HCT116 (cell line): ENCODE data around the gene SYNE4. TPM values are rescaled to one million over a fixed set of nuclear protein-coding genes. Genes with fewer than 3 reads are reported as not detected.

ENCODE experiments used
- ATAC-seq: fragments of 200-7000 bp; cut with Tn5 transposase; 2 replicates; pipeline ENCODE4 v1.9.1; 2020; ENCODE audit warnings: mild to moderate bottlenecking, moderate library complexity
- BruUV-seq: library from RNA; stranded (reverse); fragments of 400-500 nt; replicated peaks from 2 replicates; lab custom pipeline; 2021; lab: Mats Ljungman, UMichigan
- CTCF ChIA-PET: fragments of 300-600 bp; sonication (Branson Sonifier 250); formaldehyde crosslinking; loops from one replicate; lab custom pipeline; 2021; ENCODE audit warnings: antibody characterized with exemption; lab: Charles Lee
- POLR2A ChIA-PET: fragments of 300-600, 350-600 bp; sonication (Branson Sonifier 250); formaldehyde crosslinking; loops from one replicate; lab custom pipeline; 2021; ENCODE audit warnings: antibody characterized with exemption; lab: Charles Lee
- RAD21 ChIA-PET, 2 experiments: fragments of 300-600 bp; sonication (Branson Sonifier 250); formaldehyde crosslinking; loops; one replicate each; lab custom pipeline; 2023; ENCODE audit warnings: low total read pairs in 2 of 2; ENCODE audit not compliant: uncharacterized antibody in 2 of 2, unreplicated experiment in 2 of 2, low non-redundant PET in 1 of 2; lab: Charles Lee
- DNase-seq: peaks from one replicate; pipeline ENCODE4 v3.0.0-alpha.2; 2010; ENCODE audit warnings: low read depth, low spot score
- H2AFZ ChIP-seq: fragments of 200-600 bp; shearing (Covaris generic), sonication (generic); 2 replicates; pipeline ENCODE4 v1.6.1; 2017; ENCODE audit warnings: low read depth, mixed run types, mixed read lengths, antibody characterized with exemption, low read length; ENCODE audit not compliant: poor library complexity, severe bottlenecking
- H3K27ac ChIP-seq: 2 replicates; pipeline ENCODE4 v1.5.1; 2012; ENCODE audit warnings: low read depth, low read length
- H3K27me3 ChIP-seq: fragments of 200-600 bp; sonication (generic); 2 replicates; pipeline ENCODE4 v1.6.1; 2016; ENCODE audit warnings: mixed run types, low read length, mixed read lengths; ENCODE audit not compliant: insufficient read depth
- H3K36me3 ChIP-seq, 2 experiments: fragments of 200-500 bp in 1 of 2; fragments of 200-600 bp in 1 of 2; sonication (Bioruptor generic) in 1 of 2; sonication (generic) in 1 of 2; 2 replicates each; pipeline versions ENCODE4 v1.5.1 to v1.6.1; 2014 to 2016; ENCODE audit warnings: low read length in 2 of 2, inconsistent platforms in 1 of 2, mixed read lengths in 1 of 2, mixed run types in 1 of 2; ENCODE audit not compliant: insufficient read depth in 2 of 2, control insufficient read depth in 1 of 2
- H3K4me1 ChIP-seq, 2 experiments: fragments of 200-600 bp in 1 of 2; sonication (generic) in 1 of 2; 2 replicates each; pipeline versions ENCODE4 v1.5.1 to v1.6.1; 2012 to 2017; ENCODE audit warnings: low read length in 2 of 2, inconsistent platforms in 1 of 2, mild to moderate bottlenecking in 1 of 2, mixed read lengths in 1 of 2, mixed run types in 1 of 2, moderate library complexity in 1 of 2; ENCODE audit not compliant: insufficient read depth in 2 of 2, control insufficient read depth in 1 of 2
- H3K4me2 ChIP-seq: fragments of 200-600 bp; sonication (generic); 2 replicates; pipeline ENCODE4 v1.6.1; 2017; ENCODE audit warnings: mixed run types, low read length, mixed read lengths
- H3K4me3 ChIP-seq, 2 experiments: fragments of 200-600 bp in 1 of 2; sonication (generic) in 1 of 2; replicated peaks in 1 of 2; 2 replicates each; pipeline ENCODE4 v1.5.1; 2011 to 2016; ENCODE audit warnings: low read length in 2 of 2, control low read depth in 1 of 2, low read depth in 1 of 2, mild to moderate bottlenecking in 1 of 2, mixed read lengths in 1 of 2, mixed run types in 1 of 2
- H3K79me2 ChIP-seq: fragments of 200-600 bp; sonication (generic); 2 replicates; pipeline ENCODE4 v1.6.1; 2017; ENCODE audit warnings: mild to moderate bottlenecking, mixed run types, low read length, moderate library complexity, mixed read lengths; ENCODE audit not compliant: insufficient read depth
- H3K9ac ChIP-seq: fragments of 200-600 bp; sonication (generic); 2 replicates; pipeline ENCODE4 v1.6.1; 2016; ENCODE audit warnings: low read length, mixed read lengths
- H3K9me2 ChIP-seq: fragments of 200-600 bp; sonication (generic), shearing (Covaris generic); 2 replicates; pipeline ENCODE4 v1.6.1; 2017; ENCODE audit warnings: mixed run types, mild to moderate bottlenecking, moderate library complexity; ENCODE audit not compliant: insufficient read depth
- H3K9me3 ChIP-seq, 2 experiments: fragments of 200-500 bp in 1 of 2; fragments of 200-600 bp in 1 of 2; sonication (Bioruptor generic) in 1 of 2; sonication (generic) in 1 of 2; 2 replicates each; pipeline ENCODE4 v1.6.1; 2014 to 2017; ENCODE audit warnings: low read length in 2 of 2, mixed read lengths in 2 of 2, inconsistent platforms in 1 of 2, low read depth in 1 of 2, mild to moderate bottlenecking in 1 of 2, mixed run types in 1 of 2, moderate library complexity in 1 of 2; ENCODE audit not compliant: control insufficient read depth in 1 of 2, insufficient read depth in 1 of 2
- H4K20me1 ChIP-seq: fragments of 200-600 bp; sonication (generic), shearing (Covaris generic); 2 replicates; pipeline ENCODE4 v1.6.1; 2017; ENCODE audit warnings: mixed run types, mild to moderate bottlenecking, moderate library complexity; ENCODE audit not compliant: insufficient read depth
- CTCF ChIP-seq, 3 experiments: fragments of 200-600 bp in 1 of 3; sonication (generic) in 1 of 3; IDR thresholded peaks in 2 of 3; conservative IDR thresholded peaks in 1 of 3; 2 replicates each; pipeline ENCODE4 v1.5.1; 2012 to 2017; ENCODE audit warnings: low read depth in 2 of 3, low read length in 2 of 3, antibody characterized with exemption in 1 of 3, borderline replicate concordance in 1 of 3, control low read depth in 1 of 3, mild to moderate bottlenecking in 1 of 3, mixed read lengths in 1 of 3, mixed run types in 1 of 3, moderate library complexity in 1 of 3; ENCODE audit not compliant: insufficient read depth in 1 of 3
- ELF1 ChIP-seq: IDR thresholded peaks from 2 replicates; pipeline ENCODE4 v1.6.1; 2012; ENCODE audit warnings: low read depth, borderline replicate concordance
- EZH2 ChIP-seq: fragments of 200-600 bp; sonication (generic); IDR thresholded peaks from 2 replicates; pipeline ENCODE4 v1.6.1; 2017; ENCODE audit warnings: antibody characterized with exemption, mixed run types
- EZH2phosphoT487 ChIP-seq: fragments of 200-600 bp; IDR thresholded peaks from 2 replicates; pipeline ENCODE4 v1.6.1; 2018; ENCODE audit warnings: antibody characterized with exemption, borderline replicate concordance
- FOSL1 ChIP-seq: IDR thresholded peaks from 2 replicates; pipeline ENCODE4 v1.6.1; 2012; ENCODE audit warnings: low read depth
- JUND ChIP-seq: IDR thresholded peaks from 2 replicates; pipeline ENCODE4 v1.6.1; 2012
- RAD21 ChIP-seq: IDR thresholded peaks from 2 replicates; pipeline ENCODE4 v1.6.1; 2012; ENCODE audit warnings: low read depth, mild to moderate bottlenecking
- SP1 ChIP-seq: IDR thresholded peaks from 2 replicates; pipeline ENCODE4 v1.6.1; 2012; ENCODE audit warnings: low read depth
- SRF ChIP-seq: IDR thresholded peaks from 2 replicates; pipeline ENCODE4 v1.6.1; 2012; ENCODE audit warnings: low read depth
- ZBTB33 ChIP-seq: IDR thresholded peaks from 2 replicates; pipeline ENCODE4 v1.6.1; 2011; ENCODE audit warnings: mild to moderate bottlenecking, low read length, moderate library complexity; ENCODE audit not compliant: insufficient replicate concordance; ENCODE audit errors: extremely low read depth
- ZFX ChIP-seq: fragments of 450-650 bp; IDR thresholded peaks from 2 replicates; pipeline ENCODE4 v1.6.1; 2017
- ZNF274 ChIP-seq: fragments of 200-500 bp; sonication (Bioruptor generic); IDR thresholded peaks from 2 replicates; pipeline ENCODE4 v1.6.1; 2014; ENCODE audit warnings: mild to moderate bottlenecking, low read depth, low read length, inconsistent platforms
- intact Hi-C: fragments of 100-400 bp; cut with micrococcal nuclease; formaldehyde crosslinking; loops from 2 replicates; pipeline ENCODE4 v1.10.0; 2022
- total RNA-seq: library from RNA; stranded (reverse); gene quantifications from one replicate; pipeline ENCODE4 v1.2.1, GENCODE V29; 2021; ENCODE audit not compliant: unreplicated experiment

SYNE4 gene
- total RNA-seq, 1 experiment from 2014 or later, result 27.9 TPM

GRCh38 chr19:35990156-35990555, 18.5 kb downstream of the SYNE4 start:
- TF ChIP-seq EZH2phosphoT487 (no peak), ELF1 (no peak), RAD21 (no peak), FOSL1 (no peak)
- TF ChIP-seq, all 23 proteins: peak for 0
- Histone ChIP-seq H3K79me2 (no peaks in the 10 kb centered on the region; the same call in 1 of the 2 replicates), H3K27me3 (no peaks in the 10 kb centered on the region), H2AFZ (no peak overlapping the region), H3K36me3 (no peaks in the 10 kb centered on the region), H3K9me3 (no peaks in the 10 kb centered on the region), H3K9me2 (no peaks in the 10 kb centered on the region), H3K4me1 (peaks cover 12 to 27% of the 10 kb centered on the region in 2 experiments; a peak in 3 of 4 replicates), H4K20me1 (no peaks in the 10 kb centered on the region), H3K4me2 (no peak overlapping the region), H3K27ac (no peak overlapping the region), H3K9ac (no peak overlapping the region), H3K4me3 (no peak overlapping the region)
- no TSS peak for BruUV-seq
- intact Hi-C loops, result no loop called here
- ATAC-seq (no peak), DNase-seq (no peak)
- ChIA-PET CTCF (no interaction called here), POLR2A (no interaction called here), RAD21 (no interaction called here)

GRCh38 chr19:35988824-35989223, 19.8 kb downstream of the SYNE4 start:
- no TSS peak for BruUV-seq
- no peaks in the 10 kb centered on the region for H3K9me2 ChIP-seq
- RAD21 ChIA-PET, result no interaction called here
- intact Hi-C loops, result no loop called here
- TF ChIP-seq ELF1, result no peak
- TF ChIP-seq SP1, result no peak
- TF ChIP-seq ZFX, result no peak
- no peak for TF ChIP-seq JUND
- no peak for TF ChIP-seq FOSL1
- no peak for TF ChIP-seq ZNF274
- no peak for TF ChIP-seq CTCF (IDR thresholded peaks at IDR 0.05 in 2 of 3, conservative IDR thresholded peaks at IDR 0.05 in 1 of 3; ENCODE audit: borderline replicate concordance in 1 of 3, insufficient read depth in 1 of 3, low read depth in 2 of 3, low read length in 2 of 3)
- TF ChIP-seq EZH2, result no peak
- TF ChIP-seq ZBTB33, result no peak
- TF ChIP-seq SRF, result no peak
- H3K4me1 ChIP-seq, result peaks cover 9 to 19% of the 10 kb centered on the region in 2 experiments; a peak in 3 of 4 replicates
- H3K27me3 ChIP-seq, result no peaks in the 10 kb centered on the region
- H2AFZ ChIP-seq, result no peak overlapping the region
- POLR2A ChIA-PET, result no interaction called here
- CTCF ChIA-PET, result no interaction called here
- H3K4me3 ChIP-seq, result no peak overlapping the region
- H3K9me3 ChIP-seq, result no peaks in the 10 kb centered on the region
- DNase-seq, result no peak
- H3K27ac ChIP-seq, result no peak overlapping the region
- no peak for ATAC-seq
- H3K9ac ChIP-seq, result no peak overlapping the region
- H3K36me3 ChIP-seq, result no peaks in the 10 kb centered on the region
- H3K79me2 ChIP-seq, result no peaks in the 10 kb centered on the region
- no peak overlapping the region for H3K4me2 ChIP-seq
- no peaks in the 10 kb centered on the region for H4K20me1 ChIP-seq
